NCI-H510A (cell line): ENCODE results near the gene CPNE5.

ENCODE experiments used
- DNase-seq: peaks from one replicate; lab custom pipeline; 2025; lab: John Stamatoyannopoulos, UW

Gene CPNE5

DNA sequence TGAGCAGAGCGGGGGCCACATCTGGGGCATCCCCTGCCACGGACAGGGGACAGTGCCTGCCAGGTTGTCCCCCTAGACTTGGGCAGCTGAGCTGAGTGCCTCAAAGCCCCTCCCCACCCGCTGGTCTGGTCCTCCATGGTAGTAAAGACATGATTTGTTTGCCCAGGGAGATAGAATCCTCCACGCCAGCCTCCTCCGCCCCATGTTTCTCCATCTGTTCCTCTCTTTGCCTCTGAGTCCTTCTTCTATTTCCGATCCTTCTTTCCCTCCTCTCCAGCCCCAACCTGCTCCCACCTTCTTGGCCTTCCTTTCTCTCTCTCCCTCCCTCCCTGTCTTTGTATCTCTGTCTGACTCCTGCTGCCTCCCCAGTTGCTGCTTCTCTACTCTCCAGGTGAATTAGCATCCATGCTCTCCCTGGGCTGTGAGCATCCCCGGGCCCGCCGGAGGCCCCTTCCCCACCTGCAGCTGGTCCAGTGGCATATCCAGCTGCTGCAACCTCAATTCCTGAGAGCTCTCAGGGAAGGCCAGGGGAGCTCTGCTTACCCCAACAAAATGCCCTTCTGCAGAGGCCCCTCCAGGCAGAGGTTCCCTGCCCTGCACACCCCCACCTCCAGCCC is 45.8 kb downstream of the CPNE5 start:
- no peak for DNase-seq

- DNase-seq, result no peak
These were observed 47.6 kb downstream of the CPNE5 start for GRCh38 chr6:36791521-36792135.

GRCh38 chr6:36791085-36791484 is 48.2 kb downstream of the CPNE5 start:
- no peak for DNase-seq

DNA sequence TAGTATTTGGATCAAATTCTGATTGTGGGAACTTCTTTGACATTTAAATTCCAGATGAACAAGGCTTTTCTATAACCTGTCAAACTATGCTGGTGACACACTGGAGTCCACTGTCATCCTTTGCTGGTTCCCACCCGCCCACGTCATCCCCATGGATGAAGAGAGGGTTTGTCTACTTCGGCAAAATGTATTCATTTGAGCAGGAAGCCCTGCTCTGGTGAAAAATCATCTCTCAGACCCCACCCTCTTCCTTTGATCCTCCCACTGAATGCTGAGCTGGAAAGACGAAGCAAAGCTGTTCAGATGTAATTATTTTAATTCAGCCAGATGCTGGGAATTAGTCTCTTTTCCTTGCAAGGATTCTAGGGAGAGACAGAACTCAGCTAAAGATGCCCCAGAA is 50.5 kb downstream of the CPNE5 start:
- no peak for DNase-seq

GRCh38 chr6:36788186-36788585 is 51.1 kb downstream of the CPNE5 start:
- DNase-seq, result no peak

DNA sequence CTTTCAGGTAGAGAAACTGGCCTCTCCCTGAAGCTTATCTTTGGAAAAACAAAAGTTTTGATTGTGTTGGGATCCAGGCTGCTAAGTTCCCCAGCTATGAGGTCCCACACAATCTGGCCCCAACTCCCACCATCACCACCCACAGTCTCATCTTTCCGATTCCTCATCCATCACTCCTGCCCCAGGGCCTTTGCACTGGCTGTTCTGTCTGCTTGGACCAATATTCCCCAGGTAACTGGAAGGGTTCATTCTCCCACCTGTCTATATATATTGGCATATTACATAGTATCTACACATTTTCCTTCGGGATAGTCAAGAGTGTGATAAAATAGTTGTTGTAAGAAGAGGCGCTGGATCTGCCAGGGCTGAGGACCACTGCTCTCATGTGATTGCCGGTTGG is 52.0 kb downstream of the CPNE5 start:
- no peak for DNase-seq

GRCh38 chr6:36786055-36786675 is 53.1 kb downstream of the CPNE5 start:
- no peak for DNase-seq

DNA sequence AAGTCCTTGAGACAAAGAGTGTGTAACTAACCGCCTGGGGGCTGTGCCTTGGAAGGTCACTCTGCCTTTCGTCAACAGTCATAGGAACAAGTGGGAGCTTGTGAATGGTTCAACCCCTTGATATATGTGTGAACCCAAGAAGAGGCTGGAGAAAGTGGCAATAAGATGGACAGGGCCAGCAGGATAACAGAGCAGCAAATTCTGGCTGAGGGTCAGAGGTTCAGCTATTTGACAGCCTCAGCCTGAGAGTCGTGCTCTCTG is 54.9 kb downstream of the CPNE5 start:
- DNase-seq, result no peak

- DNase-seq, result no peak
These were observed 55.5 kb downstream of the CPNE5 start for GRCh38 chr6:36783603-36784375.

- DNase-seq, result no peak
These were observed 57.6 kb downstream of the CPNE5 start for GRCh38 chr6:36781669-36782068.

- no peak for DNase-seq
These were observed 58.6 kb downstream of the CPNE5 start for GRCh38 chr6:36780442-36781177.

DNA sequence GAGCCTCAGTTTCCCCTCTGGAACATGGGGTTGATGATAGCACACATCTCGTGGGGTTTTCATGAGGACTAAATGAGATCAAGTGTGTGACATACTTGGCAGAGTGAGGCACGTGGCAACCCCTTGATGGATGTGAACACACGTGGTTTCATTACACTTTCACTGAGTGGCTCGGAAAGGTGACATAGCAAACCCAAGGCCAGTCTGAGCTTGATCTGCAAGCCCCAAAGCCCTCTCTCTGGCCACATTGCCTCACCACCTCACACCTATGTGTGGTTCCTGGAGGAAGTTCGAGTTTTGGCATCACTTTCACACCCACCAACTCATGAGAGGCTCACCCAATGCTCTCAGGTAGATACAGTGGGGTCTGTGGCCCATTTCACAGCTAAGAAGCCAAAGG is 60.0 kb downstream of the CPNE5 start:
- DNase-seq, result no peak

GRCh38 chr6:36777801-36778200 is 61.4 kb downstream of the CPNE5 start:
- no peak for DNase-seq

DNA sequence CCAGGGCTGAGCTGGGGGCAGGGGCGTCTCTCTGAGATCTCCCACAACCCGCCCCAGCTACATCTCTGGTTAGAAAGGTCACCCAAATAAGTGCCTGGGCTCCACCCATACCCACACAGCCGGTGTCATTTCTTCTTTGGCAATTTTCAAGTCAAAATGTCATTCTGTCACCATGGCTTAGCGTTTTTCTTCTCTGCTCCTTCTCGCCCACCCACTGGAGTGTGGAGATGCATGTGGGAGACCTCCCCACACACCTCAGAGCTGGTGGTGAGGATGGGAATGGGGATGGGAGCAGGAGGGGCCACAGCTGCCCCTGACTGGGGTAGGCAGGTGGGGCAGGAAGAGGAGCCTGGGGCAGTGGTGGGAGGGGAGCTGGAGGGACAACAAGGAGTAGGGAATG is 63.1 kb downstream of the CPNE5 start:
- no peak for DNase-seq

DNA sequence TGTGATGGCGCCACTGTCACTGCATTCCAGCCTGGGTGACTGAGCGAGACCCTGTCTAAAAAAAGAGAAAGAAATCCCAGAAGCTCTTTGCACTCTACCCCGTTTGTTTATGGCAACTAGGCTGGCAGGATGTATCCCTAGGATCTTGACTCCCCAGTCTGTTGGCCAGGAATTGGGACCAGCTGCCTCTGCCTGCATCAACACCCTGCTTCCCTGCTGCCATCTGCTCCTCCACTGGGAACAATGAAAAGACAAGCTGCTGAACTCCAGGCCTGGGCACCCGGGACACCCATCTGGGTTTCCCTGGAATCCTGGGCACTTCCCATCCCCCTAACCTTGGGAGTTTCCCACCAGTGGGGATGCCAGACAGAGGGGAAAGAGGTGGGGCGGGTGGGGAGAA is 64.9 kb downstream of the CPNE5 start:
- DNase-seq, result no peak

DNA sequence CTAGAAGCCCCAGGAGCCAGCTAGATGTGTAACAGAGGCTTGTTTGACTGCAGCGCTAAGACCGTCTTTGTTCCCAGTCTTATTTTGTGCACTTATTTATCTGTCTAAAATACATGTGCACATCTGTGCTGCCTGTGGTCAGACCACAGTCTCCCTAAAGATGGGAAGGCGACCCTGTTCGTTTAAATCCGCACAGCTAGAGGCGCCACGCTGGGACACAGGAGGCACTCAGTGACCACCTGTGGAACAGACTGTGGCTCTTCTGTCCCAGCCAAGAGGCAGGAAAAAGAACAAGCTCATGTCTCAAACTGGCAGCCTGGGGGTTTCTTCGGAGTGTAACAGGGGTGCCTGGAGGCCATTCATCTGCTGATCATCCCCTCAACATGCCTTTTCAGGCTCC is 66.8 kb downstream of the CPNE5 start:
- no peak for DNase-seq

DNA sequence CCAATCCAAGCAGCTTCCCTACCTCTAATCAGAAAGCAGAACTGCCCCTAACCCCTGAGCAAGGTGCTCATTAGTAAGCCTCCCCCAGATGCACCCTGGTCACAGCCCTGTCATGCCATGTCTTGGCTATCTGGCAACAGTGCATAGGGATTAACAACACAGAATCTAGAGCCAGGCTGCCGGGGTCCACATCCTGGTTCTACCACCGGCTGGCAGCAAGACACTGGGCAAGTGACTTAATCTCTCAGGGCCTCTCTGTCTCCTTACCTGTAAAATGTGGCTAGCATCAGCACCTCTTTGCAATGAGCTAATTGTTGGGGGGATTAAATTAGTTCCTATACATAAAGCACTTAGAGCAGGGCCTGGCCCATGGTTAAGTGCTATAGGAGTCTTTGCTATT is 68.1 kb downstream of the CPNE5 start:
- DNase-seq, result no peak

DNA sequence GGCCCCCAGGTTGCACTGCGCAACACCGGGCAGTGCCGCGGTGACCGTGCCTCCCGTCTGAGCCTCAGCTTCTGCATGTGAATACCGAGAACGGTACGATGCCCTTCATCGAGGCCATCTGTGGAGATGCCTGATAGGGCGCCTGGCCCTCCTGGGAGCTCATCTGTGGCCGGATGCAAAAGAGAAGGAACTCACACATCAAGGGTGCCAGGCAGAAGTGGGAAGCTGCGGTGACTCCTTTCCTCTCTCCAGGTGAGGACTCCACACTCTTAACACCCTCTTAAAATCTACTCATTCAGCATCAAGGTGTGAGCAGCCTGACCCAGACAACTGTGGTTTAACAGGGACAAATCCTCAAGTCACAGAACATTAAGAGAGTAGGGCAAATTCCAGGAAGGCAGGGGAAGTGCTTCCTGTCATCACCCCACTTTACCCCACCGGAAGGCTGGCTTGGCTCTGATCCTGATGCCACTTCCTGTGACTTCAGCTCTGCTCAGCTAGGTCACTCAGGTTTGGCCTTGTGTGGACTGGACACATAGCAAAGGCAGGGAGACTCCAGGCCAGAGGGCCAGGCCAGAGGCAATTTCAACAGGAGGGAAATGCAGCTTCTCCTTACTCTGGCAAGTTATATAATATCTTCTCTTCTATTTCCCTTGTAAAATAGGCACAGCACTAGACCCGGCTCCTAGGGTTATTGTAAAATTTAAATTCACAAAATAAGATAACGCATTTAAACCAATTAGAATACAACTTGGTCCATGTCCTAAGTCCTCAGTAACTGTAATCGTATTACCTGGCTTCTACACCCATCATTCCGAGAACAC is 69.4 kb downstream of the CPNE5 start:
- DNase-seq, result no peak

DNA sequence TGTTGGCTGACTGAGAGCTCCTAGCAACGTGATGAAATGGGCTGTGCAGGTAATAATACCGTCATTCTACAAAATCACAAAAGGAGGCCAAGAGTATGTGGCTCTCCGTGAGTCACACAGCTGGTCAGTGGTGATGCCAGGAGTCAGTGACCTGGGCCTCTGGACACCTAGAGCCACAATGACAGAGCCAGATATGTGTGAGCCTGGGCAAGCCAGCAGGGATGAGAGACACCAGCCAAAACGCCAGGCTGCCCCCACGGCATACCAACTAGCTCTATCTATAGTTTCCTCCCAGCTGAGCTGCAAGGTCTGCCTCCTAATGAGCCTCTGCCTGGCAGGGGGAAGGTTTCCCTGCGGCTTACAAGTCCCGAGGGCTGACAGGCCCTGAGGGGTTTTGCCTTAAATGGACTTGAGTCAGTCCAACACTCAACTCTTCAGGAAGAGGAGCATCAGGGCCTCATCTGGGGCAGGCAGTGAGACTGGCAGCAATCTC is 70.0 kb downstream of the CPNE5 start:
- DNase-seq, result no peak

GRCh38 chr6:36766399-36766945 is 72.8 kb downstream of the CPNE5 start:
- DNase-seq, result no peak
